HEK293 (cell line): ENCODE results near the gene SAMD1.

Source experiments
- SCRT2 ChIP-seq: fragments of 450-650 bp; formaldehyde crosslinking; IDR thresholded peaks from 2 replicates; pipeline ENCODE4 v1.5.1; 2016; ENCODE audit warnings: missing biosample characterization, missing genetic modification characterization
- SETDB1 ChIP-seq: IDR thresholded peaks from one replicate; pipeline ENCODE4 v1.6.1; 2017; ENCODE audit warnings: mild to moderate bottlenecking, low read length, moderate library complexity, mixed read lengths; ENCODE audit not compliant: insufficient read length
- SP3 ChIP-seq: fragments of 450-650 bp; formaldehyde crosslinking; IDR thresholded peaks from 2 replicates; pipeline ENCODE4 v1.5.1; 2016; ENCODE audit warnings: missing biosample characterization, missing genetic modification characterization
- SP7 ChIP-seq: fragments of 450-650 bp; formaldehyde crosslinking; IDR thresholded peaks from 2 replicates; pipeline ENCODE4 v1.5.1; 2016; ENCODE audit warnings: missing biosample characterization, missing genetic modification characterization
- ZBTB17 ChIP-seq: fragments of 450-650 bp; formaldehyde crosslinking; IDR thresholded peaks from 2 replicates; pipeline ENCODE4 v1.5.1; 2016; ENCODE audit warnings: missing biosample characterization, missing genetic modification characterization
- ZBTB20 ChIP-seq: fragments of 450-650 bp; formaldehyde crosslinking; IDR thresholded peaks from 2 replicates; pipeline ENCODE4 v1.5.1; 2016; ENCODE audit warnings: missing biosample characterization, missing genetic modification characterization
- ZFP37 ChIP-seq: fragments of 450-650 bp; formaldehyde crosslinking; IDR thresholded peaks from 2 replicates; pipeline ENCODE4 v1.5.1; 2016; ENCODE audit warnings: missing biosample characterization, missing genetic modification characterization
- ZNF121 ChIP-seq: fragments of 450-650 bp; formaldehyde crosslinking; IDR thresholded peaks from 2 replicates; pipeline ENCODE4 v1.5.1; 2016; ENCODE audit warnings: missing biosample characterization, missing genetic modification characterization
- ZNF138 ChIP-seq: fragments of 450-650 bp; formaldehyde crosslinking; IDR thresholded peaks from 2 replicates; pipeline ENCODE4 v1.5.1; 2016; ENCODE audit warnings: missing biosample characterization, missing genetic modification characterization, borderline replicate concordance
- ZNF202 ChIP-seq: fragments of 450-650 bp; formaldehyde crosslinking; IDR thresholded peaks from 2 replicates; pipeline ENCODE4 v1.5.1; 2016; ENCODE audit warnings: missing biosample characterization, missing genetic modification characterization, borderline replicate concordance
- ZNF23 ChIP-seq: fragments of 450-650 bp; formaldehyde crosslinking; IDR thresholded peaks from 2 replicates; pipeline ENCODE4 v1.5.1; 2016; ENCODE audit warnings: missing biosample characterization, missing genetic modification characterization, borderline replicate concordance
- ZNF239 ChIP-seq: fragments of 450-650 bp; formaldehyde crosslinking; IDR thresholded peaks from 2 replicates; pipeline ENCODE4 v1.5.1; 2016; ENCODE audit warnings: missing biosample characterization, missing genetic modification characterization
- ZNF24 ChIP-seq: fragments of 450-650 bp; formaldehyde crosslinking; IDR thresholded peaks from 2 replicates; pipeline ENCODE4 v1.5.1; 2016; ENCODE audit warnings: missing biosample characterization, missing genetic modification characterization
- ZNF266 ChIP-seq: fragments of 450-650 bp; formaldehyde crosslinking; IDR thresholded peaks from 2 replicates; pipeline ENCODE4 v1.5.1; 2016; ENCODE audit warnings: missing biosample characterization, missing genetic modification characterization, low read depth
- ZNF311 ChIP-seq: fragments of 450-650 bp; formaldehyde crosslinking; IDR thresholded peaks from 2 replicates; pipeline ENCODE4 v1.5.1; 2017; ENCODE audit warnings: missing biosample characterization, missing genetic modification characterization, borderline replicate concordance
- ZNF341 ChIP-seq: fragments of 450-650 bp; formaldehyde crosslinking; IDR thresholded peaks from 2 replicates; pipeline ENCODE4; 2016; ENCODE audit warnings: low read depth, missing biosample characterization, missing genetic modification characterization
- ZNF394 ChIP-seq: fragments of 450-650 bp; formaldehyde crosslinking; IDR thresholded peaks from 2 replicates; pipeline ENCODE4 v1.5.1; 2016; ENCODE audit warnings: missing biosample characterization, missing genetic modification characterization, mild to moderate bottlenecking, moderate library complexity, borderline replicate concordance
- ZNF473 ChIP-seq: fragments of 450-650 bp; formaldehyde crosslinking; IDR thresholded peaks from 2 replicates; pipeline ENCODE4 v1.5.1; 2017; ENCODE audit warnings: missing biosample characterization, missing genetic modification characterization
- ZNF510 ChIP-seq: fragments of 450-650 bp; formaldehyde crosslinking; IDR thresholded peaks from 2 replicates; pipeline ENCODE4 v1.5.1; 2018; ENCODE audit warnings: mild to moderate bottlenecking, missing genetic modification characterization, missing biosample characterization; ENCODE audit not compliant: insufficient replicate concordance
- ZNF621 ChIP-seq: fragments of 450-650 bp; formaldehyde crosslinking; IDR thresholded peaks from 2 replicates; pipeline ENCODE4 v1.5.1; 2017; ENCODE audit warnings: missing biosample characterization, missing genetic modification characterization
- ZNF623 ChIP-seq: fragments of 450-650 bp; formaldehyde crosslinking; IDR thresholded peaks from 2 replicates; pipeline ENCODE4 v1.5.1; 2016; ENCODE audit warnings: missing biosample characterization, missing genetic modification characterization
- ZNF629 ChIP-seq: fragments of 450-650 bp; formaldehyde crosslinking; IDR thresholded peaks from 2 replicates; pipeline ENCODE4 v1.5.1; 2017; ENCODE audit warnings: missing biosample characterization, missing genetic modification characterization
- ZNF664 ChIP-seq: fragments of 450-650 bp; formaldehyde crosslinking; IDR thresholded peaks from 2 replicates; pipeline ENCODE4 v1.5.1; 2016; ENCODE audit warnings: missing biosample characterization, missing genetic modification characterization
- ZNF670 ChIP-seq: fragments of 450-650 bp; formaldehyde crosslinking; IDR thresholded peaks from 2 replicates; pipeline ENCODE4 v1.5.1; 2016; ENCODE audit warnings: missing biosample characterization, missing genetic modification characterization, low read depth
- ZNF677 ChIP-seq: fragments of 450-650 bp; IDR thresholded peaks from 2 replicates; pipeline ENCODE4 v1.5.0; 2018; ENCODE audit warnings: missing biosample characterization, mild to moderate bottlenecking, missing genetic modification characterization, moderate library complexity
- ZNF747 ChIP-seq: fragments of 450-650 bp; formaldehyde crosslinking; IDR thresholded peaks from 2 replicates; pipeline ENCODE4 v1.5.1; 2016; ENCODE audit warnings: missing biosample characterization, missing genetic modification characterization
- ZNF792 ChIP-seq: fragments of 450-650 bp; formaldehyde crosslinking; IDR thresholded peaks from 2 replicates; pipeline ENCODE4 v1.5.1; 2016; ENCODE audit warnings: missing biosample characterization, missing genetic modification characterization
- ZSCAN16 ChIP-seq: fragments of 450-650 bp; formaldehyde crosslinking; IDR thresholded peaks from 2 replicates; pipeline ENCODE4 v1.5.1; 2016; ENCODE audit warnings: missing biosample characterization, missing genetic modification characterization
- TF ChIP-seq, protein P1 (sequence below): fragments of 450-650 bp; formaldehyde crosslinking; IDR thresholded peaks from 2 replicates; pipeline ENCODE4 v1.5.1; 2016; ENCODE audit warnings: missing biosample characterization, missing genetic modification characterization
- TF ChIP-seq, protein P2 (sequence below): fragments of 450-650 bp; formaldehyde crosslinking; IDR thresholded peaks from 2 replicates; pipeline ENCODE4 v1.5.1; 2016; ENCODE audit warnings: missing biosample characterization, missing genetic modification characterization
- TF ChIP-seq, protein P3 (sequence below): fragments of 450-650 bp; formaldehyde crosslinking; IDR thresholded peaks from 2 replicates; pipeline ENCODE4 v1.5.1; 2016; ENCODE audit warnings: missing biosample characterization, missing genetic modification characterization
- TF ChIP-seq, protein P4 (sequence below): fragments of 450-650 bp; formaldehyde crosslinking; conservative IDR thresholded peaks from 2 replicates; pipeline ENCODE4 v1.5.1; 2016; ENCODE audit warnings: low read depth, missing biosample characterization, missing genetic modification characterization

The SAMD1 gene

DNA sequence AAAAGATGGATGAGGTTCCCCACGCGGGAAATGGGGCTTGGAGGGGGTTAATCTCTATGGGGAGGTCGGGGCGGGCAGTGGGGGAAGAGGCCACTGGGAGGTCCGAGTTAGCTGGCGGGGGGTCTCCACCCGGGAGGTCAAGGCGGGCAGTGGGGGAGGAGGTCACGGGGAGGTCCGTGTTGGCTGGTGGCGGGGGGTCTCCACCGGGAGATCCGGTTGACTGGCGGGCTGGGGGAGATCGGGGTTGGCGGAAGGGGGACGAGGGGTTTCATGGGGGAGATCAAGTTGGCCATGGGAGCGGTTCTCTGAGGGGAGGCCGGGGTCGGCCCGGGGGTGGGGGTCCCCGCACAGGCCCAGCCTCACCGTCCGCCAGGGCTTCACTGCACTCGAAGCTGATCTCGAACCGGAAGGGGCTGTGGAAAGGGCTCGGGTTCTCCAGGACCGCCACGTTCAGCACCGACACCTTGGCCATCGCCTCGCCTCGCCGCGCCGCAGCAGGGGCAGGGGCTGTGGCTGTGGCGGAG is 45.5 kb upstream of the SAMD1 start (continued):
- TF ChIP-seq, protein P1, sequence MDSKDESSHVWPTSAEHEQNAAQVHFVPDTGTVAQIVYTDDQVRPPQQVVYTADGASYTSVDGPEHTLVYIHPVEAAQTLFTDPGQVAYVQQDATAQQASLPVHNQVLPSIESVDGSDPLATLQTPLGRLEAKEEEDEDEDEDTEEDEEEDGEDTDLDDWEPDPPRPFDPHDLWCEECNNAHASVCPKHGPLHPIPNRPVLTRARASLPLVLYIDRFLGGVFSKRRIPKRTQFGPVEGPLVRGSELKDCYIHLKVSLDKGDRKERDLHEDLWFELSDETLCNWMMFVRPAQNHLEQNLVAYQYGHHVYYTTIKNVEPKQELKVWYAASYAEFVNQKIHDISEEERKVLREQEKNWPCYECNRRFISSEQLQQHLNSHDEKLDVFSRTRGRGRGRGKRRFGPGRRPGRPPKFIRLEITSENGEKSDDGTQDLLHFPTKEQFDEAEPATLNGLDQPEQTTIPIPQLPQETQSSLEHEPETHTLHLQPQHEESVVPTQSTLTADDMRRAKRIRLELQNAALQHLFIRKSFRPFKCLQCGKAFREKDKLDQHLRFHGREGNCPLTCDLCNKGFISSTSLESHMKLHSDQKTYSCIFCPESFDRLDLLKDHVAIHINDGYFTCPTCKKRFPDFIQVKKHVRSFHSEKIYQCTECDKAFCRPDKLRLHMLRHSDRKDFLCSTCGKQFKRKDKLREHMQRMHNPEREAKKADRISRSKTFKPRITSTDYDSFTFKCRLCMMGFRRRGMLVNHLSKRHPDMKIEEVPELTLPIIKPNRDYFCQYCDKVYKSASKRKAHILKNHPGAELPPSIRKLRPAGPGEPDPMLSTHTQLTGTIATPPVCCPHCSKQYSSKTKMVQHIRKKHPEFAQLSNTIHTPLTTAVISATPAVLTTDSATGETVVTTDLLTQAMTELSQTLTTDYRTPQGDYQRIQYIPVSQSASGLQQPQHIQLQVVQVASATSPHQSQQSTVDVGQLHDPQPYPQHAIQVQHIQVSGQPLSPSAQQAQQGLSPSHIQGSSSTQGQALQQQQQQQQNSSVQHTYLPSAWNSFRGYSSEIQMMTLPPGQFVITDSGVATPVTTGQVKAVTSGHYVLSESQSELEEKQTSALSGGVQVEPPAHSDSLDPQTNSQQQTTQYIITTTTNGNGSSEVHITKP (tag by site-specific recombination): no peak
- TF ChIP-seq ZNF621 (tag by site-specific recombination) (no peak), SP3 (tag by site-specific recombination) (no peak), ZNF121 (tag by site-specific recombination) (no peak), SCRT2 (tag by site-specific recombination) (no peak), ZNF311 (no peak), ZBTB20 (tag by site-specific recombination) (no peak), ZNF341 (tag by site-specific recombination) (no peak), ZNF670 (tag by site-specific recombination) (no peak), ZSCAN16 (tag by site-specific recombination) (no peak), ZNF266 (tag by site-specific recombination) (no peak), ZBTB17 (tag by site-specific recombination) (no peak), SP7 (tag by site-specific recombination) (no peak; the same call in none of the 2 replicates), ZNF473 (tag by site-specific recombination) (no peak), ZNF677 (tag by site-specific recombination) (no peak), ZNF23 (tag by site-specific recombination) (no peak), ZNF792 (tag by site-specific recombination) (0 out of 2 replicates have a peak, but pooled peaks have one; percentile 62), ZNF394 (tag by site-specific recombination) (peak; percentile 63; the same call in 1 of the 2 replicates), ZFP37 (peak; percentile 73; the same call in 1 of the 2 replicates), ZNF623 (tag by site-specific recombination) (no peak), ZNF138 (tag by site-specific recombination) (no peak), ZNF629 (tag by site-specific recombination) (no peak), ZNF510 (tag by site-specific recombination) (no peak), ZNF24 (tag by site-specific recombination) (peak; percentile 75; the same call in 1 of the 2 replicates), SETDB1 (no peak), ZNF202 (no peak), ZNF747 (no peak), ZNF664 (tag by site-specific recombination) (no peak), ZNF239 (tag by site-specific recombination) (no peak)
- TF ChIP-seq, protein P2, sequence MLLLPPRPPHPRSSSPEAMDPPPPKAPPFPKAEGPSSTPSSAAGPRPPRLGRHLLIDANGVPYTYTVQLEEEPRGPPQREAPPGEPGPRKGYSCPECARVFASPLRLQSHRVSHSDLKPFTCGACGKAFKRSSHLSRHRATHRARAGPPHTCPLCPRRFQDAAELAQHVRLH (tag by site-specific recombination): no peak
- TF ChIP-seq, protein P3, sequence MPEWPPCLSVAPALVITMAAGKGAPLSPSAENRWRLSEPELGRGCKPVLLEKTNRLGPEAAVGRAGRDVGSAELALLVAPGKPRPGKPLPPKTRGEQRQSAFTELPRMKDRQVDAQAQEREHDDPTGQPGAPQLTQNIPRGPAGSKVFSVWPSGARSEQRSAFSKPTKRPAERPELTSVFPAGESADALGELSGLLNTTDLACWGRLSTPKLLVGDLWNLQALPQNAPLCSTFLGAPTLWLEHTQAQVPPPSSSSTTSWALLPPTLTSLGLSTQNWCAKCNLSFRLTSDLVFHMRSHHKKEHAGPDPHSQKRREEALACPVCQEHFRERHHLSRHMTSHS (tag by site-specific recombination): no peak
- TF ChIP-seq, protein P4, sequence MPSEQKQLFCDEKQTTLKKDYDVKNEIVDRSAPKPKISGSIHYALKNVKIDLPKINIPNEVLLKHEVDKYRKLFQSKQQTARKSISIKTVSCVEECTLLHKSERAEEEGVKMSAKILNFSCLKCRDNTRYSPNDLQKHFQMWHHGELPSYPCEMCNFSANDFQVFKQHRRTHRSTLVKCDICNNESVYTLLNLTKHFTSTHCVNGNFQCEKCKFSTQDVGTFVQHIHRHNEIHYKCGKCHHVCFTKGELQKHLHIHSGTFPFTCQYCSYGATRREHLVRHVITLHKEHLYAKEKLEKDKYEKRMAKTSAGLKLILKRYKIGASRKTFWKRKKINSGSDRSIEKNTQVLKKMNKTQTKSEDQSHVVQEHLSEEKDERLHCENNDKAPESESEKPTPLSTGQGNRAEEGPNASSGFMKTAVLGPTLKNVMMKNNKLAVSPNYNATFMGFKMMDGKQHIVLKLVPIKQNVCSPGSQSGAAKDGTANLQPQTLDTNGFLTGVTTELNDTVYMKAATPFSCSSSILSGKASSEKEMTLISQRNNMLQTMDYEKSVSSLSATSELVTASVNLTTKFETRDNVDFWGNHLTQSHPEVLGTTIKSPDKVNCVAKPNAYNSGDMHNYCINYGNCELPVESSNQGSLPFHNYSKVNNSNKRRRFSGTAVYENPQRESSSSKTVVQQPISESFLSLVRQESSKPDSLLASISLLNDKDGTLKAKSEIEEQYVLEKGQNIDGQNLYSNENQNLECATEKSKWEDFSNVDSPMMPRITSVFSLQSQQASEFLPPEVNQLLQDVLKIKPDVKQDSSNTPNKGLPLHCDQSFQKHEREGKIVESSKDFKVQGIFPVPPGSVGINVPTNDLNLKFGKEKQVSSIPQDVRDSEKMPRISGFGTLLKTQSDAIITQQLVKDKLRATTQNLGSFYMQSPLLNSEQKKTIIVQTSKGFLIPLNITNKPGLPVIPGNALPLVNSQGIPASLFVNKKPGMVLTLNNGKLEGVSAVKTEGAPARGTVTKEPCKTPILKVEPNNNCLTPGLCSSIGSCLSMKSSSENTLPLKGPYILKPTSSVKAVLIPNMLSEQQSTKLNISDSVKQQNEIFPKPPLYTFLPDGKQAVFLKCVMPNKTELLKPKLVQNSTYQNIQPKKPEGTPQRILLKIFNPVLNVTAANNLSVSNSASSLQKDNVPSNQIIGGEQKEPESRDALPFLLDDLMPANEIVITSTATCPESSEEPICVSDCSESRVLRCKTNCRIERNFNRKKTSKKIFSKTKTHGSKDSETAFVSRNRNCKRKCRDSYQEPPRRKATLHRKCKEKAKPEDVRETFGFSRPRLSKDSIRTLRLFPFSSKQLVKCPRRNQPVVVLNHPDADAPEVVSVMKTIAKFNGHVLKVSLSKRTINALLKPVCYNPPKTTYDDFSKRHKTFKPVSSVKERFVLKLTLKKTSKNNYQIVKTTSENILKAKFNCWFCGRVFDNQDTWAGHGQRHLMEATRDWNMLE: no peak
